BJ (cell line): ENCODE results near the gene HSPA4. TPM values are rescaled to one million over a fixed set of nuclear protein-coding genes. Genes with fewer than 3 reads are reported as not detected.

ENCODE experiments used
- CTCF ChIA-PET: fragments of 350-600 bp; formaldehyde crosslinking; extraction: SDS; loops from one replicate; lab custom pipeline; 2021; ENCODE audit warnings: antibody characterized with exemption, inconsistent platforms; lab: Yijun Ruan, JAX
- POLR2A ChIA-PET: fragments of 300-600 bp; sonication (Branson Sonifier 250); formaldehyde crosslinking; extraction: SDS; loops from one replicate; lab custom pipeline; 2021; ENCODE audit warnings: antibody characterized with exemption; lab: Charles Lee
- DNase-seq: peaks from one replicate; pipeline ENCODE4 v3.0.0-alpha.2; 2011; ENCODE audit warnings: low read depth
- H3K27me3 ChIP-seq: 2 replicates; pipeline ENCODE4 v1.6.0; 2011; ENCODE audit warnings: low read length; ENCODE audit not compliant: control insufficient read depth, insufficient read depth
- H3K36me3 ChIP-seq: 2 replicates; pipeline ENCODE4 v1.5.1; 2011; ENCODE audit warnings: low read length; ENCODE audit not compliant: control insufficient read depth, insufficient read depth
- H3K4me3 ChIP-seq: 2 replicates; pipeline ENCODE4 v1.5.1; 2011; ENCODE audit warnings: low read depth, mild to moderate bottlenecking, control low read depth, low read length
- CTCF ChIP-seq: IDR thresholded peaks from 2 replicates; pipeline ENCODE4 v1.5.1; 2011; ENCODE audit warnings: low read depth, mild to moderate bottlenecking, control low read depth, inconsistent platforms, low read length, moderate library complexity; ENCODE audit not compliant: insufficient read depth
- polyA plus RNA-seq: library from polyadenylated mRNA; depleted of rRNA; stranded (reverse); fragments of >200 nt; gene quantifications from 2 replicates; pipeline ENCODE4 v1.2.3, GENCODE V29; 2011

The HSPA4 gene
- polyA plus RNA-seq, 1 experiment, result 16.8 TPM

- no peaks in the 10 kb centered on the region; the same call in 1 of the 2 replicates for H3K36me3 ChIP-seq
- ChIA-PET POLR2A (no interaction called here), CTCF (interaction anchor here (0.8 kb wide), 1 partner anchor 11 kb away, joined by 3 read pairs; no protein-coding TSS in a partner anchor)
- H3K4me3 ChIP-seq, result peak within 1 kb of the TSS; percentile 97
- no peak for TF ChIP-seq CTCF
- peak; percentile 51 for DNase-seq
- no peaks in the 10 kb centered on the region for H3K27me3 ChIP-seq
Measured at GRCh38 chr5:133025804-133026663, 25.8 kb upstream of the HSPA4 start, which contains the start of gene ZCCHC10. ZCCHC10 (minus strand) TSS chr5:133026549; CDS start chr5:133026537, 12 bp downstream.

GRCh38 chr5:133026664-133027153 lies 25.1 kb upstream of the HSPA4 start:
- CTCF ChIA-PET, result no interaction called here
- TF ChIP-seq CTCF, result no peak
- Histone ChIP-seq H3K27me3 (no peaks in the 10 kb centered on the region), H3K4me3 (peak overlapping the region; percentile 97), H3K36me3 (no peaks in the 10 kb centered on the region; the same call in 1 of the 2 replicates)
- DNase-seq, result no peak
- POLR2A ChIA-PET, result no interaction called here

GRCh38 chr5:133029416-133029815 lies 22.4 kb upstream of the HSPA4 start:
- ChIA-PET POLR2A (no interaction called here), CTCF (no interaction called here)
- Histone ChIP-seq H3K4me3 (no peak overlapping the region), H3K27me3 (no peaks in the 10 kb centered on the region), H3K36me3 (no peaks in the 10 kb centered on the region)
- no peak for TF ChIP-seq CTCF
- DNase-seq, result no peak

- no peak for TF ChIP-seq CTCF
- ChIA-PET POLR2A (no interaction called here), CTCF (no interaction called here)
- Histone ChIP-seq H3K27me3 (no peaks in the 10 kb centered on the region), H3K36me3 (no peaks in the 10 kb centered on the region), H3K4me3 (no peak overlapping the region)
- no peak for DNase-seq
Measured at GRCh38 chr5:133030343-133031005, 21.3 kb upstream of the HSPA4 start.
